Chondrocyte (in vitro differentiated cells): ENCODE measurements around the gene APEH. TPM values are rescaled to one million over a fixed set of nuclear protein-coding genes. Genes with fewer than 3 reads are reported as not detected.

ENCODE experiments used
- DNase-seq: peaks from one replicate; pipeline ENCODE4 v3.0.0; 2021; ENCODE audit warnings: mixed read lengths, low spot score
- H3K27ac Mint-ChIP-seq: one replicate; pipeline ENCODE4 v1.8.0; 2021; ENCODE audit warnings: mild to moderate bottlenecking, moderate library complexity, mixed read lengths; ENCODE audit not compliant: unreplicated experiment
- H3K27me3 Mint-ChIP-seq: 2 replicates; pipeline ENCODE4 v1.8.0; 2021; ENCODE audit warnings: low read depth, mixed read lengths
- H3K36me3 Mint-ChIP-seq: 2 replicates; pipeline ENCODE4 v1.8.0; 2021; ENCODE audit warnings: low read depth, mixed read lengths
- H3K4me1 Mint-ChIP-seq: 2 replicates; pipeline ENCODE4 v1.8.0; 2021; ENCODE audit warnings: low read depth, mild to moderate bottlenecking, mixed read lengths
- H3K4me3 Mint-ChIP-seq: one replicate; pipeline ENCODE4 v1.8.0; 2021; ENCODE audit warnings: mild to moderate bottlenecking, moderate library complexity, mixed read lengths; ENCODE audit not compliant: unreplicated experiment
- H3K9me3 Mint-ChIP-seq: 2 replicates; pipeline ENCODE4 v1.8.0; 2021; ENCODE audit warnings: low read depth, mixed read lengths
- CTCF ChIP-seq: fragments of 200-600 bp; sonication (generic); IDR thresholded peaks from 2 replicates; pipeline ENCODE4 v1.5.0; 2021; ENCODE audit warnings: antibody characterized with exemption, mild to moderate bottlenecking, moderate library complexity
- total RNA-seq: library from RNA; stranded (reverse); gene quantifications from 3 replicates; pipeline ENCODE4 v1.2.1, GENCODE V29; 2021

The APEH gene
- total RNA-seq, 1 donor from 2014 or later, result 69.8 TPM

GRCh38 chr3:49649576-49649975 lies 24.6 kb upstream of the APEH start:
- no peak overlapping the region for H3K4me3 Mint-ChIP-seq
- peaks cover 3% of the 10 kb centered on the region for H3K27me3 Mint-ChIP-seq
- DNase-seq, result no peak
- H3K9me3 Mint-ChIP-seq, result no peaks in the 10 kb centered on the region
- peaks cover 3% of the 10 kb centered on the region for H3K36me3 Mint-ChIP-seq
- no peak for TF ChIP-seq CTCF
- H3K4me1 Mint-ChIP-seq, result peaks cover 14% of the 10 kb centered on the region
- H3K27ac Mint-ChIP-seq, result no peak overlapping the region

- DNase-seq, result no peak
- Mint-ChIP-seq H3K9me3 (no peaks in the 10 kb centered on the region), H3K27me3 (peaks cover 3% of the 10 kb centered on the region), H3K4me3 (no peak overlapping the region), H3K4me1 (peaks cover 14% of the 10 kb centered on the region), H3K27ac (no peak overlapping the region), H3K36me3 (peaks cover 3% of the 10 kb centered on the region)
- TF ChIP-seq CTCF, result no peak
Observed at GRCh38 chr3:49650177-49650576, 24.0 kb upstream of the APEH start.

GRCh38 chr3:49650637-49651036 lies 23.5 kb upstream of the APEH start:
- no peak overlapping the region for H3K27ac Mint-ChIP-seq
- no peak for TF ChIP-seq CTCF
- H3K27me3 Mint-ChIP-seq, result no peaks in the 10 kb centered on the region
- H3K36me3 Mint-ChIP-seq, result peaks cover 1% of the 10 kb centered on the region
- no peak overlapping the region for H3K4me3 Mint-ChIP-seq
- H3K4me1 Mint-ChIP-seq, result peaks cover 14% of the 10 kb centered on the region
- no peaks in the 10 kb centered on the region for H3K9me3 Mint-ChIP-seq
- DNase-seq, result no peak

- Mint-ChIP-seq H3K4me3 (no peak overlapping the region), H3K36me3 (peaks cover 1% of the 10 kb centered on the region), H3K27me3 (no peaks in the 10 kb centered on the region), H3K9me3 (no peaks in the 10 kb centered on the region), H3K4me1 (peaks cover 11% of the 10 kb centered on the region), H3K27ac (no peak overlapping the region)
- DNase-seq, result no peak
- TF ChIP-seq CTCF, result no peak
Observed at GRCh38 chr3:49652218-49652902, 21.8 kb upstream of the APEH start.

GRCh38 chr3:49652903-49653415 lies 21.2 kb upstream of the APEH start:
- TF ChIP-seq CTCF, result no peak
- no peak overlapping the region for H3K27ac Mint-ChIP-seq
- H3K4me3 Mint-ChIP-seq, result no peak overlapping the region
- no peaks in the 10 kb centered on the region for H3K27me3 Mint-ChIP-seq
- H3K36me3 Mint-ChIP-seq, result peaks cover 1% of the 10 kb centered on the region
- peaks cover 5% of the 10 kb centered on the region for H3K4me1 Mint-ChIP-seq
- no peak for DNase-seq
- H3K9me3 Mint-ChIP-seq, result no peaks in the 10 kb centered on the region
